Kidney (tissue), 14 donors: Measurements from ENCODE around the gene CDCP2. TPM values are rescaled to one million over a fixed set of nuclear protein-coding genes. Genes with fewer than 3 reads are reported as not detected.
A peak's percentile ranks its signal among the peaks of the same experiment; 100 is the strongest.

Experiments
- DNase-seq, 5 donors: peaks; one replicate each; pipeline ENCODE4 v3.0.0-alpha.2; 2013 to 2020
- FAIRE-seq: peaks from 2 replicates; lab custom pipeline; 2012; peaks lifted over from hg19 to GRCh38; lab: Jason Lieb, UNC
- H3K27ac ChIP-seq, 2 donors: one replicate each; pipeline ENCODE4 v1.7.0; 2013; ENCODE audit warnings: low read depth in 2 of 2, low read length in 2 of 2, inconsistent platforms in 1 of 2
- H3K27me3 ChIP-seq: one replicate; pipeline ENCODE4 v1.7.1; 2013; ENCODE audit warnings: low read length, inconsistent platforms; ENCODE audit not compliant: control insufficient read depth, insufficient read depth
- H3K36me3 ChIP-seq, 3 donors: one replicate each; pipeline versions ENCODE4 v1.7.0 to v1.7.1; 2013; ENCODE audit warnings: low read length in 3 of 3, control low read depth in 1 of 3, inconsistent platforms in 1 of 3; ENCODE audit not compliant: insufficient read depth in 3 of 3, control insufficient read depth in 2 of 3
- H3K4me1 ChIP-seq, 3 donors: one replicate each; pipeline versions ENCODE4 v1.7.0 to v1.7.1; 2013; ENCODE audit warnings: low read length in 3 of 3, inconsistent platforms in 1 of 3, low read depth in 1 of 3; ENCODE audit not compliant: control insufficient read depth in 2 of 3, insufficient read depth in 2 of 3
- H3K4me3 ChIP-seq, 3 donors: one replicate each; pipeline versions ENCODE4 v1.7.0 to v1.8.1; 2013; ENCODE audit warnings: low read length in 3 of 3, control low read depth in 1 of 3, inconsistent platforms in 1 of 3
- H3K9ac ChIP-seq, 3 donors: one replicate each; pipeline versions ENCODE4 v1.7.0 to v1.7.1; 2013; ENCODE audit warnings: low read length in 3 of 3, control low read depth in 1 of 3, inconsistent platforms in 1 of 3
- H3K9me3 ChIP-seq, 3 donors: one replicate each; pipeline versions ENCODE4 v1.7.0 to v1.7.1; 2013; ENCODE audit warnings: low read length in 3 of 3, control low read depth in 1 of 3, inconsistent platforms in 1 of 3; ENCODE audit not compliant: control insufficient read depth in 2 of 3, insufficient read depth in 1 of 3
- CTCF ChIP-seq: IDR thresholded peaks from 3 replicates; pipeline ENCODE4 v1.5.1; 2012; ENCODE audit warnings: mild to moderate bottlenecking, moderate library complexity, borderline replicate concordance; ENCODE audit not compliant: insufficient read depth; ENCODE audit errors: extremely low read depth
- intact Hi-C: fragments of 100-400 bp; cut with DNase I; formaldehyde crosslinking; loops from one replicate; pipeline ENCODE4 v1.11.1; 2022
- polyA plus RNA-seq: library from polyadenylated mRNA; stranded (reverse); fragments of 350-450 nt; fragmentation: Illumina TruSeq; extraction: RNeasy Lipid Tissue Mini Kit (QIAGEN cat#74804); gene quantifications from one replicate; pipeline ENCODE4 v1.2.3, GENCODE V29; 2014; ENCODE audit warnings: low read depth, low replicate concordance; ENCODE audit not compliant: insufficient read depth
- total RNA-seq: library from RNA; stranded (reverse); fragmentation: NEBNext Ultra II Directional; extraction: Animal tissue kit (Norgen Biotek cat#: 25700); gene quantifications from one replicate; pipeline ENCODE4 v1.2.1, GENCODE V29; 2021
- donor health status: control.
- donor health status: control.
- donor health status: control.
- donor health status: control.
- donor health status: control.
- donor health status: DM: yes; HTN: yes; CAD: no.
- donor health status: Normal renal cell carcinoma (clear cell type).

CDCP2 gene
- total and polyA plus RNA-seq, 2 donors from 2014 or later, result 0.54 TPM; not detected in 1

GRCh38 chr1:54171606-54172005, 18.8 kb upstream of the CDCP2 start:
- no peak for FAIRE-seq
- H3K27me3 ChIP-seq, result no peaks in the 10 kb centered on the region
- intact Hi-C loops, result no loop called here

DNA sequence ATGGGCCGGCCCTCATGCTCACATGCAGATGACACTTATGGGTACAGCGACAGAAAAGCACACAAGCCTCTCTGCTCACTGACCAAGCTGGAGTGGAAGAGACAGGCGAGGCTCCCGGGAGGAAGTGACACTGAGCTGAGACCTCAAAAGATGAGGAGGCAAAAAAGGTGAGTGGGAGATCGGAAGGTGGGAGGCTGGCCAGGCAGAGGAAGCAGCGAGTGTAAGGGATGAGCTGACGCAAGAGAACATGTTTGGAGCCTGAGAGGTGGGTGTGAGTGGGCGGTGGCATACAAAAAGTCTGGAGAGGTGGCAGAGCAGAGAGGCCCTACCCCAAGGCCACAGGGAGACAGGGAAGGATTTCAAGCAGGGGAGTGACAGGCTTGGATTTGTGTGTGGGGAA, 18.2 kb upstream of the CDCP2 start:
- no peak for TF ChIP-seq CTCF
- Histone ChIP-seq H3K9ac (no peak overlapping the region), H3K36me3 (no peaks in the 10 kb centered on the region), H3K4me1 (peaks cover 0 to 17% (median 13%) of the 10 kb centered on the region in 3 donors), H3K9me3 (no peaks in the 10 kb centered on the region), H3K27ac (no peak overlapping the region), H3K27me3 (no peaks in the 10 kb centered on the region), H3K4me3 (no peak overlapping the region)
- no peak for DNase-seq
- FAIRE-seq, result no peak
- intact Hi-C loops, result no loop called here

More at GRCh38 chr1:54171606-54172005, 18.8 kb upstream of the CDCP2 start:
- no peak overlapping the region for H3K4me3 ChIP-seq
- H3K9me3 ChIP-seq, result no peaks in the 10 kb centered on the region
- H3K36me3 ChIP-seq, result no peaks in the 10 kb centered on the region
- no peak overlapping the region for H3K9ac ChIP-seq
- H3K27ac ChIP-seq, result no peak overlapping the region
- DNase-seq, result no peak
- no peak for TF ChIP-seq CTCF
- H3K4me1 ChIP-seq, result peaks cover 0 to 17% (median 13%) of the 10 kb centered on the region in 3 donors

DNA sequence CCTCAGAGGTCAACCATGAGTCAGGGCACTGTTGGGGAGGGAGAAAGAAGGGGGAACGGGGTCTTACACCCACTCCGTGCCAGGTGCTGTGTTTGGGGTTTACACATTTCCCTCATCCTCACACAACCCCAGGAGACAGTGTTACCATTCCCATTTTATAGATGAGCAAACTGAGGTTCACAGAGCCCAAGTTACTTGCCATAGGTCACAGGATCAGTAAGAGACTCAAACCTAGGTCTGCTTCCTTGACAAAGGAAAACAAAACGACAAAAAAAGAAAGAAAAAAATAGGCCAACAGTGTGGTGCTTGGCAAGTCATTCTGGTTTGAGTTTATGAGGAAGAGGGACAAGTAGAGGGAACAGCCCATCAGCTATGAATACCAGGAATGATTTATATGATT, 16.3 kb upstream of the CDCP2 start:
- Histone ChIP-seq H3K9ac (no peak overlapping the region), H3K27me3 (no peaks in the 10 kb centered on the region), H3K9me3 (no peaks in the 10 kb centered on the region), H3K4me1 (peaks cover 0 to 17% (median 13%) of the 10 kb centered on the region in 3 donors), H3K27ac (no peak overlapping the region), H3K4me3 (no peak overlapping the region), H3K36me3 (no peaks in the 10 kb centered on the region)
- intact Hi-C loops, result no loop called here
- no peak for FAIRE-seq
- DNase-seq, result no peak
- TF ChIP-seq CTCF, result no peak

DNA sequence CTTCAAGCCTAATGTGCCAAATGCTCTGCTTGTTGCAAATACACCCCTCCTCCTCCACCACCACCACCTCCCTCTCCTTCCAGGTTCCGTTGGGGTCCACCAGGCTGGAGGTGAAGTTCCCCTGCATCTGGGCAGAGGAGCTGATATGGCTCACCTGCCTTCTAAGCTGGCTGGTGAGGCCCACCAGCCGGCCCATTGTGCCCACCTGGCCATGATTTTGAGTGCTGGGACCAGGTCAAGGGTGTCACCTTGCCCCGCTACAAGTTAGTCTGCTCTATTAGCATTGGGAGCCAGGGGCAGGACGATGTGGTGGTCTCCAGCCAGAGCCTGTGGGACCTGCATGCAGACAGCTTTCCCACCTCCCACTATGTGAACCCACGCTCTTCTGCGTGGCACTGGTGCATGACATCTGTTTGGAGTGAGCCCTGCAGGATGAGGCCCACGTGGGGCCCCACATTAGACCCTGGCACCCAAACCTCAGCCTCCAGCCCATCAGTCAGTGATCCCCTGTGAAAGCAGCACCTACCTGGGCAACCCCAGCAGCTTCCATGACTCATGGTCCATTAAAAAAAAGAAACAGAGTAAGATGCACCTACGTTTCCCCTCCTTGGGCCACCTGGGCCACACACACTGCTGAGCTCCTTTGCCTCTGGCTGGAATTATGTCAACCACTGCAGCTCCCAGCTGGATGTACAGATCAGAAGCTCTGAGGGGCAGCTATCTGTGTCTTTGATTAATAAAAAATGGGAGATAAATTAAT, 15.6 kb upstream of the CDCP2 start:
- intact Hi-C loops, result no loop called here
- Histone ChIP-seq H3K27me3 (no peaks in the 10 kb centered on the region), H3K9ac (no peak overlapping the region), H3K27ac (no peak overlapping the region), H3K9me3 (no peaks in the 10 kb centered on the region), H3K36me3 (no peaks in the 10 kb centered on the region), H3K4me1 (peaks cover 0 to 11% (median 7%) of the 10 kb centered on the region in 3 donors), H3K4me3 (no peak overlapping the region)
- peak in 1 of 5 donors; percentile 33 for DNase-seq
- FAIRE-seq, result no peak
- TF ChIP-seq CTCF, result no peak
